Kidney epithelial cell (primary cell): Measurements from ENCODE around the gene CFAP43. TPM values are rescaled to one million over a fixed set of nuclear protein-coding genes. Genes with fewer than 3 reads are reported as not detected.

ENCODE experiments used
- DNase-seq: peaks from one replicate; pipeline ENCODE4 v3.0.0-alpha.2; 2010; ENCODE audit warnings: low read depth
- H3K27me3 ChIP-seq: 2 replicates; pipeline ENCODE4 v1.6.0; 2011; ENCODE audit warnings: low read length; ENCODE audit not compliant: control insufficient read depth, insufficient read depth
- H3K36me3 ChIP-seq: 2 replicates; pipeline ENCODE4 v1.5.1; 2011; ENCODE audit warnings: low read length; ENCODE audit not compliant: control insufficient read depth, insufficient read depth
- H3K4me3 ChIP-seq: 2 replicates; pipeline ENCODE4 v1.5.1; 2011; ENCODE audit warnings: low read depth, mild to moderate bottlenecking, control low read depth, low read length
- CTCF ChIP-seq: IDR thresholded peaks from 2 replicates; pipeline ENCODE4 v1.5.1; 2011; ENCODE audit warnings: mild to moderate bottlenecking, moderate library complexity, low read length, control low read depth, inconsistent platforms; ENCODE audit not compliant: insufficient read depth, poor library complexity, severe bottlenecking
- total RNA-seq: library from RNA; depleted of rRNA; stranded (reverse); fragments of >200 nt; gene quantifications from 2 replicates; pipeline ENCODE4 v1.2.3, GENCODE V29; 2015

Gene CFAP43
- total RNA-seq: 0.34 and 0.75 TPM in 2 replicates

- no peaks in the 10 kb centered on the region for H3K36me3 ChIP-seq
- no peak for TF ChIP-seq CTCF
- DNase-seq: peak; percentile 87
- peak within 1 kb of the TSS; percentile 78 for H3K4me3 ChIP-seq
- H3K27me3 ChIP-seq: no peaks in the 10 kb centered on the region
Observed at GRCh38 chr10:104231784-104232612, at the start of gene CFAP43. TSS of gene CFAP43 (minus strand) at chr10:104232364. CDS start at chr10:104232246, 118 bp downstream.

- no peak for DNase-seq
- no peak for TF ChIP-seq CTCF
- H3K4me3 ChIP-seq: no peak overlapping the region
- no peaks in the 10 kb centered on the region for H3K27me3 ChIP-seq
- no peaks in the 10 kb centered on the region for H3K36me3 ChIP-seq
Observed at GRCh38 chr10:104281694-104282093, 49.5 kb upstream of the CFAP43 start.

- Histone ChIP-seq H3K4me3 (no peak overlapping the region), H3K27me3 (no peaks in the 10 kb centered on the region), H3K36me3 (no peaks in the 10 kb centered on the region)
- no peak for DNase-seq
- TF ChIP-seq CTCF: no peak
Observed at GRCh38 chr10:104279550-104280259, 47.5 kb upstream of the CFAP43 start.

GRCh38 chr10:104277785-104278184 lies 45.6 kb upstream of the CFAP43 start:
- Histone ChIP-seq H3K27me3 (no peaks in the 10 kb centered on the region), H3K36me3 (no peaks in the 10 kb centered on the region), H3K4me3 (no peak overlapping the region)
- TF ChIP-seq CTCF: no peak
- no peak for DNase-seq

GRCh38 chr10:104276192-104276591 lies 44.0 kb upstream of the CFAP43 start:
- no peak for DNase-seq
- no peaks in the 10 kb centered on the region for H3K27me3 ChIP-seq
- H3K4me3 ChIP-seq: no peak overlapping the region
- no peak for TF ChIP-seq CTCF
- no peaks in the 10 kb centered on the region for H3K36me3 ChIP-seq
